HG03457 (cell line): ENCODE measurements around the gene MUC5B.

Source experiments
- ATAC-seq: cut with Tn5 transposase; IDR thresholded peaks from one replicate; pipeline ENCODE4 v1.9.1; 2021; ENCODE audit warnings: moderate number of reproducible peaks; ENCODE audit not compliant: unreplicated experiment

The MUC5B gene

DNA sequence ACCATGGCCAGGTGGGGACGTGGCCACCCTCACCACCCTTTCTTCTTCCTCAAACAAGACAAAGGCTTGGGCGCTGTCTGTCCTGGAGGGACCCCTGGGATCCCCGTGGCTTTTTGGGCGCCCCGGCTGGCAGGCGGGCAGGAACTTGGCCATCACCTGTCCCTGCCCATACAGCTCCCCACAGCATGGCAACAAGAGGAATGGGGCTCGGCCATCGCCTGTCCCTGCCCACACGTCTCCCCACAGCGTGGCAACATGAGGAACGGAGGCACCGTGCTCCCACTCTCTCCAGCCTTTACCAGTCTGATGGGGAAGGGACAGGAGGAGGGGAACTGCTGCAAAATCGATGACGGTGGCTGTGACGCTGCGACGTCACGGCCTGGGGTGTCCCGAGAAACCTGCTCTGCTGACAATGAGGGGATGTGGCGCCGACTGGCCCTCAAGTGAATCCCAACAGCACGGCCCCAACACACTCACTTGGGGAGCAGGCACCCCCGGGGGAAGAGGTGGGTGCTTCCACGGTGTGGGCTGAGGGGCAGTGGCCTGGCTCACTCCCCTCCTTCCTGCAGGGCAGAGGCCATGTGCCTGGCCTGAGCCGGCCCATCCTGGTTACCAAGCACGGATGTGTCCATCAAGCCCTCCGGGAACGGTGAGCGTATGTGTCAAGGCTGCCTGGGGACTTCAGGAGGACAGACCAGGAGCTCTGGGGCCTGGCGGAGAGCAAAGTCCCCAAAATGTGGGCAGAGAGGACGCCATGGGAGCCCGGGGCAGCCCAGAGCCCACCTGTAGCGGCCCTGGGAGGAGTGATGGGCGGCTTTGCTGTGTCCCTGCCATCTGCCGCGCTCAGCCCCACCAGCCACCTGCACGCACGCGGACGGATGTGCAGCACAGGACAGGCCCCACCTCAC lies 56.2 kb downstream of the MUC5B start:
- no peak for ATAC-seq

DNA sequence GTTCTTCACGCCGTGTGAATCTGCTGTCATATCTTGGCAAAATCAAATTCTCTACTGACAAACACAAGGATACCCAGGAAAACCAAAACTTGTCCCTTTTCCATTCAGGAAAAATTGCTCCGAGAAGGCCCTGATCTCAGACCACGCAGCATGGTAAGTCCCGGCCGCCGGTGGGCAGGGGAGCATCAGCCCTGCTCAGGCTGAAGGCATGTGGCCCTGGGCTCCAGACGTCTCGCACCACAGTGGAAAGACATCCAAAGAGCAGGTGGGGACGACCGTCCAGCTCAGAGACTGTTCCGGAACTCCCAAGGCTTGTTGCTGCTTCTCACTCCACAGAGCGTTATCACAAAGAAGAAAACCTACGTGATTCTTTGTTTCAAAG lies 56.8 kb downstream of the MUC5B start:
- no peak for ATAC-seq

DNA sequence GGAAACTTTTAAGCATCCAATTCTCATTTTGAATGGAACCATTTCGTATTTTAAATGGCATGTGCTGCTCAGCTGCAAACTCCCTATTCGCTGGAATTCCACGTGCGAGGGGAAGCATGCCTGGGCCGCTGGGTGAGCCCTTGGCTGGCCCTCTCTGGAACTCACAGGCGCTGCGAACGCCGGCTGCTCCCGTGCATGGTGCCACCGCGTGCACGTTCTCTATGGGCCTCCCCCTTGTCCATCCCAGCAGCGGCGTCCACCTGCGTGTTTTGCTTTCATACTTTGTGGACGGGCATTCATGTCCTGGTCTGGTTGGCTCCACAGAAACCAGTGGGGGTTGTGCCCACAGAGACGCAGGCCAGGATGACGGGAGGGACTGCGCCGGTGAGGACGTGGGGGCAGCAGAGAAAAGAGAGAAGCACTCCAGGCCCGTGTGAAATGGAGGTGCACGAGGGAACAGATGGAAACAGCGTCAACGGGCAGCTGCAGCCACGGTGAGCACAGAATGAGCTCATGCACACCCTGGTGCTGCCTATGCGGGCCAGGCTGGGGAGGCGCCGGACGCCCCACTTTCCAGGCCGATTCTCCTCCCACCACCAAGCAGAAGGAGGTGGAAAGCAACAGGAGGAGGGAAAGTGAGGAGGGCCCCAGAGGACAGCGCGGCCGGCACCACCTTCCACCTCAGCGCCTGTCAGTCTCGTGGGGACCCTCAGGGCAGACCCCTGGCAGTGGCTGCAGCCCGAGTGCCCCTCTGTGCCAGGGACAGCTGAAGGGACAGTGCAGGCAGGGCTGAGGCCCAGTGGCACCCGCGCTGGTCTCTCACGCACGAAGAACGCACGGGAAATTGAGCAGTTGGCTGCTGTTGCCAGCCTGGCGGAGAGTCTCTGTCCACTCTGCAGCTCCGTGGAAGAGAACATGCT lies 57.5 kb downstream of the MUC5B start:
- ATAC-seq: no peak

DNA sequence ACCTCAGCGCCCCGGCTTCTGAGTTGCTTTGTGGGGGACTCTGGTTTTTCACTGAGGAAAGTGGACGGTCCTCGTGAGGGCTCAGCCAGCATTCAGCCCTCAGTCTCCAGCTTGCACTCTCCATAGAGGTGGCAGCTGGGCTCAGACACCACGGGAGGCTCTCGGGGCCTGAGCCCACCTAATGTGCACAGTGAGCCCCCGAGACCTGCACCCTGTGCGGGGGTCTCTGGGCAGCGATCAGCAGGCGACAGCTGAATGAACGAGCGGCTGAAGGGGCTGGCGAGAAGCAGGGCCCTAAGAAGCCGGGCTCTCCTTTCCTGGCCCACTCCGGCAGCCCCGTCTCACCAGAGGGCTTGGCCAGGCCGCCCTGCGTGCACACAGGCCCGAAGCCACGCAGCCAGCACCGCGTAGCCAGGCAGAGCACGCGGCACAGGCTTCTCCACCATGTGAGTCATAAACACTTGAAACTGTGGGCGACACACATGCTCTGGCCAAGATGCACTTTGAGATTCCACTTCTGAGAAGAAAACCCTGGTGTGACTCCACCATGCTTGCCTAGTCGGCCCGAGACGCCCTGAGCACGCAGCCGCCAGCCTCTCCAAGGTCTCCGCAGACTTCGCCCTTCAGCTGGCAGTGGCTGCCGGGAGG lies 58.6 kb downstream of the MUC5B start:
- no peak for ATAC-seq

DNA sequence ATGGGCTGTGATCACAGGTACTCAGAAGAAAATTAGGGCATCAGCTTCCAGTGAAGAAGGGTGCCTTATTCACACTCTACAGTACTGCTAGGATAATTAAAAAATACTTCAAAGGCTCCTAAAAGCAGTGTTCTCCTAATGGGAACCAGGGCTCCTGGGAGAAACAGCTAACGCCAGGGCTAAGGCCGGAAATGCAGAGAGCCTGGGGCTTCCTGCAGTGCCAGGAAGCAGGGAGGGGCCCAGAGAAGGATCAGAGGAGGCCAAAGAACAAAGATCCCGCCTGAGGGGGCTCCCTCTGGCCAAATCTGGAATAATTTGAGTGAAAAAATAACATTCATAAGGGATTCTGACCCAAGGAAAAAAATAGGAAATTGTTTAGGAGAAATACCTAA lies 59.1 kb downstream of the MUC5B start:
- ATAC-seq: no peak

DNA sequence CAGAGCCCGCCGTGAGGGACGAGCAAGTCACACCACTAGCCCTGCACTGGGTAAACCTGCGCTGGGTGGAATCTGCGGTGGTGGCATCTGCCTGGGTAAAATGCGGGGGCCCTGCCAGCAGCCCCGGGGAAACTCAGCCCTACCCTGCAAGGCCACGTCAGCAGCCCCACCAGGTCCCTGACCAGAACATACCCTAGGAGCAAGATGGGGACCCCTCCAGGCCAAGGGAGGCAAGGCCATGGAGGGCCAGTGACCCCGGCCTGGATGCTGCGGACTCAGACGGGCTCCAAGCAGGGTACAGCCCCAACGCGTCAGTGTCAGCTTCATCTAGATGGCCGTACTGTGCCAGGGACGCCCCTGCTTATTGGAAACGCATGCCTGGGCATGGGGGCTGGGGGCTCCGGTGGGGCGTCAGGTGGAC lies 60.2 kb downstream of the MUC5B start:
- ATAC-seq: no peak

DNA sequence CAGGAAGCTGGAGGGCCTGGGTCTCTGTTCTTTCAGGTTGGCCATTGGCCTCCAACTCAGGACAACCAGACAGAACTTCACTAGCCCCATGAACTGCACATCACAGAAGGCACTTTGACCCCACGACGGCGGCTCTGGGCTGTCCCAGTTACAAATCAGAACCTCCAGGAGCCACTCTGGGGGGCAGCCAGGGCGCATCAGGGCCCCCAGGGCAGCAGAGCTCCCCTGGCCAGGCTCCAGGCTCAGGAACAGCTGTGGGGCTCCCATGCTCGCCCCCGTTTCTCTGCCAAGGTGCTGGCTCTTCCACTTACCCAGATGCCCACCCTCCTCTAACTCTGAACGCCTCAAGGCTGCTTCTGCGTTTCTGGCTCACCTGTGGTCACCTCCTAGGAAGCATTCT lies 61.0 kb downstream of the MUC5B start:
- no peak for ATAC-seq

DNA sequence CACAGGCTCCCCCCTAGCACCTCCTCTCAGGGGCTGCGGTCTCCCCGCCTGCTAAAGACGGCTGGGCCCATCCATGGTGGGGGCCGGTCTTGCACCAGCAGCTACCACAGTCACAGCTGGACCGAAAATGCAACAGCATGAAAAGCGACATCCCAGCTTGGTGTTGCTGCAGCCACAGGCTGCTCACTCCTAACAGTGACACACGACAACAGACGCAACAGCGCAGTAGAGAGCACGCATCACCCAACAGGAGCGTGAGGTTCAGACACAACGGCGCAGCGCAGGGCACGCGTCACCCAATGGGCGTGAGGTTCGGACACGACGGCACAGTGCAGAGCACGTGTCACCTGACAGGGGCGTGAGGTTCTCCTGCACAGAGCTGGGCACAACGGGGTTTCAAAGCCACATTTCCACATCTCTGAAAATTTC lies 62.5 kb downstream of the MUC5B start:
- no peak for ATAC-seq

DNA sequence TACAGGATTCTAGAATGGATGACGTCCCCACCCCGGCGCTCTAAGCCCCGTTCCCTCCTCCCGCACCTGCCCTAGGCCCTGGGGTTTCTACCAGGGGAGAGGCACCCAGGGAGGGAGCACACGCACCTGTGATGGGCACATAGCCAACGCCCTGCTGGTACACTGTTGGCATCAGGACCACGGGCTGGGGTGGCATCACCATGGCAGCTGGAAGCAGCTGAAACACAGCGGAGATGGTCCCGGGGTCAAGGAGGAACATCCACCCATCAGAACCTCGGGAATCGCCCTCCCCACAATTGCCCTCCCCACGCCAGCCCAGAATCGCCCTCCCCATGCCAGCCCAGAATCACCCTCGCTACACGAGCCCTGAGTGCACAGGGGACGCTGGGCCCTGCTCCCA lies 63.0 kb downstream of the MUC5B start:
- no peak for ATAC-seq

DNA sequence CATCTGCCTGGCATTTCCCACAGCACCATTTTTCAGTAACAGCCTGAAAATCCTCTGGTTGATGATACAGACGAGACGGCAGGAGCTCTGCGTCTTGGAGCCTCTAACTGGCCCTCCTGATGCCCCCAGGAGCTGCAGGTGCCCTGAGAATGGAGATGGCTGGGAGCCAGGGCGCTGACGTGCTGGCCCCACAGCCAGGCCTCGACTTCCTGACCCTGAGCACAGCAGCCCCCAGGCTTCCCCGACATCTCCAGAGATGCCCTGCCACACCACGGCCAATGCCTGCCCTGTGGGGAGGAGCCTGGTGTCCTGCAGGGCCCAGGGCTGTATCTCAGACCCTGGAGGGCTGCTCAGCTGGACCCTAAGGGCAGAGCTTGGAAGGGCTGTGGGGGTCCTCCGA lies 65.1 kb downstream of the MUC5B start:
- ATAC-seq: no peak

DNA sequence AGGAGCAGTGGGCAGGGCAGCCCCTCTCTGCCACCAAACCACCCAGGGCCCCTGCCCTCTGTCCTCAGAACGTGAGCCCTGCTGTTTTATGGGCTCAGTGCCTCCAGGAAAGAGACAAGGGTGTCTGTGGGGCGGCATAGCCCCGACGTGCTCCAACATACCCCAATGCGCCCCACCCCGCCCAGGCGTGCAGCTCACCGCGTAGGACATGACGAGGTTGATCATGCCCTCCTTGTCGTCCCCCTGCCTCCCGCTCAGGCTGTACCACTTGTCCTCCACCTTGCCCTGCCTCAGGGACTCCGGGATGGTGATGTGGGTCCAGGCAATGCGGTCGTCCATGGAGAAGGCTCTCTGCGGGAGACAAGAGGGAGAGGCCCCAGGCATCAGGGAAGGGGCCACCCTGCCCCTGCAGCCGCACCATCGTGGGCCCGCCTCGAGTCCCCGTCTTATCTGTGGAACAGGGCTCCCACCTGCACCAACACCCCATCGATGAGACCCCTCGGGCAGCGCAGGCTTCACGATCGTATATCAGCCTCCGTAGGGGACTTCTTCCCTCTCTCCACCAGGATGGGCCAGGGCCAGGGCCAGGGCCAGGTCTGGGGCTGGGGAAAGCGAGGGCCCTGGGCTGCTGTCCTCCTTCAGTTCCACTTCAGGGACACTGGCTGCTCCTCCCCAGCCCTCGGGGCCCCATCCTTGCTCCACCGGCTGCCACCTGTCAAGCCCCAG lies 65.7 kb downstream of the MUC5B start:
- ATAC-seq: no peak

DNA sequence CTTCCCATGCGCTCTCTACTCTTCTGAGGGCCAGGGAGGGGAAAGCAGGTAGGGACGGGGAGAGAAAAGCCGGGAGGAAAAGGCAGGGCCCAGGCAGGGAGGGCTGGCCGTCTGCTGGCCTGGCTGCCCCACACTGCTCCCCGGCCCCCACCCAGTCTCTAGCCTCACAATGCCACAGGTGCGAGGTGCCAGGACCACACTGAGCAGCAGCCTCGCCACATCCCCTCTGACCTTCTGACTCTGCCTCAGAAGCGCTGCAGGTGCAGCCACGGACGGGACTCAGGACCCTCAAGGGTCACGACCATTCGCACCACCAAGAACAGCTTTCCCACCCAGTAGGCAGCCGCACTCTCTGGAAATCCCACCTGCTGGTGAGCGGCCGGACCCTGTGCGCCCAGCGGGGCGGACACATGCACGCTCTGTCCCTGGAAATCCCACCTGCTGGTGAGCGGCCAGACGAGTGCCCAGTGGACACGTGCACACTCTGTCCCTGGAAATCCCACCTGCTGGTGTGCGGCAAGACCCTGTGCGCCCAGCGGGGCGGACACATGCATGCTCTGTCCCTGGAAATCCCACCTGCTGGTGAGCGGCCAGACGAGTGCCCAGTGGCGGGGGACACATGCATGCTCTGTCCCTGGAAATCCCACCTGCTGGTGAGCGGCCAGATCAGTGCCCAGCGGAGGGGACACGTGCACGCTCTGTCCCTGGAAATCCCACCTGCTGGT lies 66.5 kb downstream of the MUC5B start:
- ATAC-seq: no peak

DNA sequence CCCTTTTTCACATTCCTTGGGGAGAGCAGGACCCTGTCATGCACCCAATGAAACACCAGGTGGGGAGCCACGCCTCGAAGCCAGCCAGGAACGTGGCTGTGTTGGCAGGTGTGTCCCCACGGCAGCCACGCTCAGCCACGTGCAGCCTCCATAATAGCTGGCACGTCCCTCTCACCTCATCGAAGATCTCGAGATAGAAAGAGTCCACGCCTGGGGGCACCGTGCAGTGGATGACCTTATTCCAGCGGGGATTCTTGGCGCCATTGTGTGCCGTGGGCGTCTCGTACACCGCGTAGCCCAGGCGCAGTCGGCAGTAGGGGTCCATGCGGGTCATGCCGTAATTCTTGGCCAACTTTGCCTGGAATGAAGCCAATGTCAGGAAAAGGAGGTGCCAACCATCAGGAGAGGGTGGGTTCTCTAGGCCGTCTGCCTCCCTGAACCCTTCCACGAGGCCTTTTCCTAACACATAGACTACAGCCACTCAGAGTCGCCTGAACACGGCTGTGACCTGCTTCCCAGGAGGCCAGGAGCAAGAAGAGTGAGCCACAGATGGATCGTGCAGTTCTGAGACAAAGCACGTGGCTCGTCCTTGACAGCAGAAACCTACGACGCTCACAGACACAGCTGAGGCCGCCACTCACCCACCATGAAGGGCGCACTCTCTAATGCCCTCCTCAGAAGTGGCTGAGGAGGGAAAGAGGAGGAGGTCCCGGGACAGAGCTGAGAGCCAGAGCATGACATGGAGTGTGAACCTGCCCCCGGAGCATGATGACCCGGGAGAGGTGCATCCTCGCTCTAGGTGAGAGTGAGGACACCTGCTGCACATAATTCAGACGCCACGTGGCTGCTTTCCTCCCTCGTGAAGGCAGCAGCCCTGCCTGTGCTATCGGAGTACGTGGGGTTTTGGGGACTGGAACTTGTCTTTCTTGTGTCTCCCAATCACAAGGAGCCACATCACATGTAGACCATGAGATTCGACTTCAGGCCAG lies 67.5 kb downstream of the MUC5B start:
- no peak for ATAC-seq

DNA sequence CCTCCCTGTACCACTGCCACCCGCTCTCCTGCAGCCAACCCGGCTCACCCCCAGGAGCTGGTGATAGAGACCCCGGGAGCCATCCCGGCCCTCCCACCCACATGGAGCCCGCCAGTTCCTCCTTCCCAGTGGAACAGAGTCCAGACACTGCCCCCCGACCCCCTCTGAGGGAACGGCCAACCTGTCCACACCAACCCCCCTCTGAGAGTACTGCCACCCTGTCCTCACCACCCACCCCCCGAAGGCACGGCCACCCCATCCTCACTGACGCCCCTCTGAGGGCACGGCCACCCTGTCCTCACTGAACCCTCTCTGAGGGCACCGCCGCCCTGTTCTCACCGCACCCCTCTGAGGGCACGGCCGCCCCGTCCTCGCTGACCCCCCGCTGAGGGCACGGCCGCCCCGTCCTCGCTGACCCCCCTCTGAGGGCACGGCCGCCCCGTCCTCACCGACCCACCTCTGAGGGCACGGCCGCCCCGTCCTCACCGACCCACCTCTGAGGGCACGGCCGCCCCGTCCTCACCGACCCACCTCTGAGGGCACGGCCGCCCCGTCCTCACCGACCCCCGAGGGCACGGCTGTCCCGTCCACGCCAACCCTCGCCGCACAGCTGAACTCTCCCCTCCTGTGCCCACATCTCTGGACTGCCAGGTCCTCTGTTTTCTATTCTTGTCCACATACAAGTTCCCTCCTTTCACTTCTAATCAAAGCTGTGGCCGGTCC lies 68.6 kb downstream of the MUC5B start:
- ATAC-seq: no peak

DNA sequence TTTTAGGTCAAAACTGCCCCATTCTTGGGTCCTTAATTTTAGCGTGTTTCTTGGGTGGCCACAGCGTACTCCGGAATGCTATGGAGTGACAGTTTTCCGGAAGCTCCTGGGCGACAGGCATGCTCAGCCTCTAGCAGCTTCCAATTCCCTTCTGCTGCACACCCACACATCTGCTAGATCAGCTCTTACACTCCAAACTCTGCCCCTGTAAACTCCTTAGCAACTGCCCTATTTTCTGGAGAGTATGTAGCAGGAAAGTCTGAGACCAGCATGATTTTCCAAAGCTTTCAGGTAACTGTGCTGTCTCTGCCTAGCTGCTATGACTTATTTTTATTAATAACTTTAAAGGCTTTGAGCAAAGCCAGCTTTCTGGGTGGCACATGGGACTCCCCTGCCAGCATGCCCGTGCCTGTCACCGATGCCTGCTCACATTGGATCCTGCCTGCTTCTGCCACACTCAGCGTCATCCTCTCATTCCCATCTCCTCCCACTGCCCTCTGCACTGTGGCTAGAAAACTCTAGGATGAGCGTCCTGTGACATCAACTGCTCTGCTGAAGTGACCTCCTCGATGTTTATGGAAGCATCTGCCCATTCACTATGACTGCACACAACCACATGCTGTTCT lies 69.3 kb downstream of the MUC5B start:
- no peak for ATAC-seq

DNA sequence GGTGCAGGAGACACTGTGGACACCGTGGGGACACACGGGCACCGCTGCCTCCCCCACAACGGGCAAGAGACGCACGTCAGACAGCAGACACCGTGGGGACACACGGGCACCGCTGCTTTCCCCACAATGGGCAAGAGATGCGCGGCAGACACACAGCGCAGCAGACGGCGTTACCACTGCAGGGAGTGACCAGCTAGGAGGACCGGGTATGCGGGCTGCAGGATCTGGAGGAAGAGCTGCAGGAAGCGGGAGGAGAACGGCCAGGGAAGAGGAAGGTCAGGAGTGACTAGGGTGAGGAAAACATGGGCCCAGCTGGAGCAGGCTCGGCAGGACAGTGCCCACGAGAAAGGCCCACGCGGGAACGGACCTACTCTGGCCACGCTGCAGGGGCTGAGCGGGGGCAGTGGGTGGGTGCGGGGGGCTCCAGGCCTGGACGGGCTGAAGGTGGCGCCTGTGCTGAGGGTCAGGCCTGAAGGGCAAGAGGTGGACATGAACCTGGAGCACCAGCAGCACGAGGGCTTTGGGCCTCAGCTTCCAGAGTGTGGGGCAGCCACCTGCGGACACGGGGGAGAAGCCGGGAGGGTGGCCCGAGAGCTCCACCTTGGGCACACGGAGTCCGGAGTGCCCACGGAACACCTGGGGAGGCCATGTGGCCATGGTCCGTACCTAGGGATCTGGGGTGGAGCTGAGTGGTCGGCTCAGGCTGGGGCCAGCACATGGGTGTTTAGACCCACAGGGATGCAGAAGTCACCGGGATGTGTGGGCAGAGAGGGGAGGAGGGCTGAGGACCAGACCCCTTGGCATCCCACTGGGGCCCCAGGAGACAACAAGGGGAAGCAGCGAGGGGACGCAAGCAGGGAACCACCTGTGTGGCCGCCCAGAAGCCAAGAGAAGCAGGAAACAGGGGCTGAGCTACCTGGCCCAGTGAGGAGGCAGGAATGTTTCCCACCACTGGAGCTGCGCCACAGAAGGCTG lies 70.1 kb downstream of the MUC5B start:
- no peak for ATAC-seq

DNA sequence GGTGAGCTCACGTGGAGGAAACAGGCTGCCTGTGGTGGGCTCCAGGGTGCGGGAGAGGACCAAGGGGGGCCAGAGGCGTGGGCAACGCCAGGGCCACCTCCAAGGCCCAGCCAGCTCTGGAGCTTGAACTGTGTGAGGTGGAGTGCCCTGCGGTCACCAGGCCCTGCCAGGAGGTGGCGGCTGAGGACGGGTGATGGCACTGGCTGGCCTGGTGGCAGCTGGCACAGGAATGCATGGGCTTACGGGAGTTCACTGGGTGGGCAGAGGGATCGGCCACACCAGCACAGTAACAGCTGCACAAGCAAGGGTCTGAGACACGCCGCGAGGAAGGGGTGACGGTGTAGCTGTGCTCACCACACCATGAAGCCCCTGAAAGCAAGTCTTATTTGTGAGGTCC lies 70.8 kb downstream of the MUC5B start:
- no peak for ATAC-seq
